Pulmonary artery endothelial cell (primary cell): ENCODE data around the gene B3GAT2. TPM values are rescaled to one million over a fixed set of nuclear protein-coding genes. Genes with fewer than 3 reads are reported as not detected.

ENCODE experiments used
- DNase-seq: peaks from one replicate; pipeline ENCODE4 v3.0.0-alpha.2; 2011; ENCODE audit warnings: low read depth, low spot score
- total RNA-seq: library from RNA; depleted of rRNA; stranded (reverse); fragments of >200 nt; gene quantifications from 2 replicates; pipeline ENCODE4 v1.2.3, GENCODE V29; 2014

Gene B3GAT2
- total RNA-seq, 1 donor from 2014 or later: not detected

DNA sequence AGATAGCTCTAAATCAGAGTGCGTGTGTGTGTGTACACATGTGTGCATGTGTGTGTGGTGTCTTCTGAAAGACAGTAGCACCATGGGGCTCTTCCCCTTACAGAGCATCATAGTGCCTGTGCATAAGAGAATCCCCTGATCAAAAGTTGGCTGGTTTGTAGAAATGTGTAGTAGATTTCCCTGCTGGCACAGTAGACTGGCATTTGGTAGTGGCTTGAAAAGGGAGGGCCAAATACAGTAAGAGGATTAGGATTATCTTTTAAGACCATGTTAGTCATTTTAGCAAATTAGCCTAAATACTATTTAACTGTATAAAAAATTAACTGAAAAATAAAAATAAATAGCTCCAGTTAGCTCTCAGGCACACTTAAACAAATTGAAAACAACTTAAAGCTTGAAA, 112.6 kb downstream of the B3GAT2 start:
- DNase-seq: no peak

DNA sequence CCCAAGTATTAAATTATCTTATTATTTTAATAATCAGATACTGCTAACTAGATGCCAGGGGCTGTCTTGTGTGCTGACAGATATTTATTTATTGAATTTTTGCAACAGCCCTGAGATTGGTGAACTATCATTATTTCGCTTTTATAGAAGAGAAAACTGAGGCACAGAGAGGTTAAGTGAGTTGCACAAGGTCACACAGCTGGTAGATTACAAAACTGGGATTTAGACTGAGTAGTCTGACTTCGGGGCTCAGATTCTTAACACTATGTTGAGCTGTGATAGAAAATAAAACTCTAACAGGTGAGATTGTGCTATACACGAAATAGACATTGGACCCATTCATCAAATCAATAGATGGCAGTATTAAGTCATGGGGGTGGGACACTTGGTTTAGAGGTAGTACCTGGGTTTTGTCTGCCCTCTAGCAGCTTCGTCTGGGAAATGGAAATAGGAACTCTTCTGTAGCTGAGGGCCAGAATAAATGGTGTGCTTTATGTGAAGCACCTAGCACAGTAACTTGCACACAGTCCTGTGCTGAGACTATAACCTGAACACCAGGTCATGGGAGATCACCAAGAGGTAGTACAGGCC, 113.4 kb downstream of the B3GAT2 start:
- DNase-seq: no peak

DNA sequence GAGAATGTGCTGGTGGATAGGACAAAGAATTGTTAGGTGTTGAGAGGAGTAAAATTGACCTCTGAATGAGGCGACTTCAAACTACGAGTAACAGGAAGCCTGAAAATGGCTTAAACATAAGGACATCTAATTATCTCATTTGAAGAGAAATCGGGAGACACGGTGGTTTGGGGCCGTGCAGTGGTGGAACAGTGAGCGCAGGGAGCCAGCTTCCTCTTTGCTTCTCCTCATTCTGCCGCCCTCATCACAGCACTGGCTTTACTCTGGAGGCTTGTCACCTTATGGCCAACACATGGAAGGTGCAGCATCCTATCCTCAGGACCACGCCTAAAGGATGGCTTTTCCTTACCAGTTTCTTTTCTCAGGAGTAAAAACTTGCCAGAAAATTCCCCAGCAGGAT, 114.3 kb downstream of the B3GAT2 start:
- DNase-seq: no peak

DNA sequence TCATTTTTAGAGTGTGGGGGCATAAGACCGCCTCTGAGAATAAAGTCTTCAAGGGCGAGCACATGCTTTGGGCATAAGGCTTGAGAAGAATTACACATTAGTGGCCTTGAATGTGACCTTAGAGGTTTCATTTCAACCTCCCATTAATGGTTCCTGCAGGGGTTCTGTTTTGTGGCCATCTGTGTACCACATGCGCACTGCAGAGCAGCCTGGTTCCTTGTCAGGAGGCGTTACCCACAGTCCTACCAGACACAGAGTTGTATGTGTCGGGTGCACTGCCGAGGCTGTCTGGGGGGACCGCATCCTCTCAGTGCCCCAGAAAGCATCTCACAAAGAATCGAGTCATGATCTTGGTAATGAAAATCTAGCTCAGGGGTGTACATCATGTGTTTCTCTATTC, 115.7 kb downstream of the B3GAT2 start:
- no peak for DNase-seq

DNA sequence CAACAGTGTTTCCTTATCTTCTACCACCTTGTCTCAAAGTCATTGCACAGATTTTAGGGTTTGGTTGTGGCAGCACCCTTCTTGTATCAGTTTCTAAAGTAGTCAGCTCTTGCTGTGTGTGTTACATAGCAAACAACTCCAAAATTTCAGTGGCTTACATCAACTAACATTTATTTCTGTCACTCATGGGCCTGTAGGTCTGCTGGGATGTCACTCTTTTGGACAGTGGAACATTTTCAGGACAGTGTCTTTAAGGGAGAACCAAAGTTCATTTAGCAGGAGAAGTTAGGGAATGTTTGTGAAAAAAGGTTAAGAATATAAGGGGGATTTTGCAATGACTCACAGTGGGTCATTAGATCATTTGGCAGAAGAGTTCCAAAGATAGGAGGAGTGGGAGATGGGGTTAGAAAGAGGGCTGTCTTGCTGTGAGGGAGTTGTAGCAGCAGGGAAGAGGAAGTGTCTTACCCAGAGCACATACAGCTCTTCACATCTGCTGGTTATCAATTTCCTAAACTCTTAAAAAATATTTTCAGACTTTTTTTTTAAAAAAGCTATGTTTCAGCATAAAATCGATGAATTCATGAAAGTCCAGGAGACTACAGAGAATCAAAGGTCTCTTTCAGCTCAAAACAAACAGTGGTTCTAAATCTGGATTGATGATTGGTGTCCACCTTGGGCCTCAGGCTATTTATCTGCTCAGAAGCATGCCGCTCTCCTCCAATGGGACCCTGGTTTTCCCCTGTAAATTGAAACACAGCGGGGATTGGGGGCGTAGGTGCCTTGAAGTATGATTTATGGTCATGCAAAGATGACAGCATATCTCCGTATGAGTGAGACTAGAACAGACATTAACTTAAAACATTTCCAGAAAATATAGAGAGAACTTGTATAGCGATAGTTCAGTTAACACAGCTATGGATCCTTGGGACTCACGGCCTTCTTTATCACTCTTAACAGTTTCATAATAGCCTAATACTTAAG, 117.3 kb downstream of the B3GAT2 start:
- no peak for DNase-seq

DNA sequence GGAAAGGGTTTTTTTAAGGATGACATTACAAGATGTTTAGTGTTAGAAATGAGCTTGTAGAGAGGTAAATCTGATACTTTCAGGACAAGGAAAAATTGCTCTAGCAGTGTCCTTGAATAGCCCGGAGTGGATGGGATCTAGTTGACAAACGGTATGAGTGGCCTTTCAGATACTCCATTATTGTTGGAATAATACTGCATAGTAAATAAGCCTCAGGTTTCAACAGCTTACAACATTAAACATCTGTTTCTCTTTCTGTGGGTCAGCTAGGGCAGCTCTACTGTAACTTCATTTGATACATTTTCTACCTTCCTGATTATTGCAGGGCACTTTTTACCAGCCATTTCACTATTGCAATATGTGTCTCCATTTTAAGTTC, 118.0 kb downstream of the B3GAT2 start:
- DNase-seq: no peak

DNA sequence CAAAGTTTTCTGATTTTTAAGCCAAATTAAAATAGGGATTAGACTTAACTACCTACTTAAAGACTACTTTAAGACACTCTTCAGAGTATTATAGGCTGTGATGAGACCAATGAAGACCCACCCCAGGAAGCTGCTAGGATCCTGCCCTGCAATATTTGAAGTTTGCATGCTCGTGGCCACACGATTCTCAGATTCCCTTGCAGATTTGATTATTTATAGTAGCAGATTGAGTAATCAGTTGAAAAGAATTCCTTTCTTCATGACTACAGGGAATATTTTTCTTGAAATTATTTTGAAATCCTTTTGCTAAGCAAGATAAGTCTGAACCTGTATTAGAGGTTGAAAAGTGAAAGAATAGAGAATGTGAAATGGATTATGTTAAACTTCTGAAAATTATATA, 122.3 kb downstream of the B3GAT2 start:
- no peak for DNase-seq

DNA sequence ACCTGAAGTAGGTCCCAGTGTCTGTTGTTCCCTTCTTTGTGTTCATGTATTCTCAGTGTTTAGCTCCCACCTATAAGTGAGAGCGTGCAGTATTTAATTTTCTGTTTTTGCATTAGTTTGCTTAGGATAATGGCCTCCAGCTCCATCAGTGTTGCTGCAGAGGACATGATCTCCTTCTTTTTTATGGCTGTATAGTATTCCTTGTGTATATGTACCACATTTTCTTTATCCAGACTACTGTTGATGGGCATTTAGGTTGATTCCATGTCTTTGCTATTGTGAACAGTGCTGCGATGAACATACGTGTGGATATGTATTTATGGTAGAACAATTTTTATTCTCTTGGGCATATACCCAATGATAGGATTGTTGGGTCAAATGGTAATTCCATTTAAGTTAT, 125.4 kb downstream of the B3GAT2 start:
- DNase-seq: no peak

DNA sequence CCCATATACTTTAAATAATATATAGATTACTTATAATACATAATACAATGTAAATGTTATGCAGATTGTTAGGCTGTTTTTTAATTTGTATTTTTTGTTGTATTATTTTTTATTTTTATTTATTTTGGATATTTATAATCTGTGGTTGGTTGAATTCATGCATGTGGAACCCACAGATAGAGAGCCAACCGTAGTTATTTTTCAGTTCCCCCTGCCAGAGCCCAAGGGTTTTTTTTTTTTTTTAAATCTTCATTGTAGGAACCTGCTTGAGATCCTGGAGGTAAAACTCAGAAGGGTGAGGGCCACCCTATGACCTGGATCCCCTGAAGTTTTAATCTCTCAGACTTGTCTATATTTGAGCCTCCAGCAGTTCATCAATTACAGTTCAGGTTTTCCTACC, 133.2 kb downstream of the B3GAT2 start:
- DNase-seq: no peak

DNA sequence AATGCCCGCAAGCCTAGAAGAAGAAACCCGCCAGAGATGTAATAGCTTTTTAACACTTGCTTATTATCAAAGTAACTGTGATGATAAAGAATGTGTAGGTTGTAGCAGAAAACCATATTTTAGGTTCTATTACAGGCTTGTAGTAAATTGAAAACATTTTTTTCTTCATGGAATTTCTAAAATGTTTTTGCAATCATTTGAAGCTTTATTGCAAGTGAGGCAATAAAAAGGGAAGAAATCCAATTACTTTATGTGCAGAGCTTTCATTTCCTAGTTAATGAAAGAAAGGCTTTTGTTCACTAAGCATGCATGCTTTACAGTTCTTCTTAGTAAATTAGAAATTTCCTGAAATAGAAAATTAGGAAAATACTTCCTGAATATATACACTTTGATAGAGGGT, 135.1 kb downstream of the B3GAT2 start:
- no peak for DNase-seq

DNA sequence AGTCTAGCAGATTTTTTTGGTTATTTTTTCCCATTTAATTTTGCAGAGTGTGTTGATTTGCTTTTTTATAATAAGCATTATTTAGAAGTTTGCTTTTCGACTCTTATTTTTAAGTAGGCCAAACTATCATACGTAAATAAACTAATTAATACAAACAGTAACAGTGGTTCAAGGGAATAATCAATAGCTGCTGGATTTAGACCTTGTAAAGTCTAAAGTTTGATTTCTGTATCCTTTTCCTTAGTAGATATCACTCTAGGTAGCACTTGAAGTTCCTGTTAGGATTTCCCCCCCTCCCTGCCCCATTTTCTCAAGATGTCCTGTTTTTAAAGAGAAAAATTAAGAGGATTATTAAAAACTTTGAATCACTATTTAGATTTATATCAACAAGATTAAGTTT, 136.1 kb downstream of the B3GAT2 start:
- no peak for DNase-seq

DNA sequence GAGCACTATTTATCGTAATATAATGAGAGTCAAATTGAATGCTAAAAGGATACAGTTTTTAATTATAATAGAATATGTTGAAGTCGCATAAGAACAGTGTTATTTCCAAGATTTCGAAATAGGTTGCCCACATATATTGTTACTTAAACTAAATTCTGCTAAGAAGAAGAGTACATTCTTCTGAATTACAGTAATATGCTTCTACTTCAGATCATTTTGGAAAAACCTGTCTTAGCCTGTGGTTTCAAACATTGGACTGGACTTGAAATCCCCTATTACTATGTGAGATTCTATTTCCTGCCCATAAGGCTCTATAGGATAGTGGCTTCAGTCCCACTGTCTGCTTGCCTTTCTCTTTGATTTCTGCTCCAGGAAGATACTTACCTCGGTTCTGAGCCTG, 137.2 kb downstream of the B3GAT2 start:
- DNase-seq: no peak

DNA sequence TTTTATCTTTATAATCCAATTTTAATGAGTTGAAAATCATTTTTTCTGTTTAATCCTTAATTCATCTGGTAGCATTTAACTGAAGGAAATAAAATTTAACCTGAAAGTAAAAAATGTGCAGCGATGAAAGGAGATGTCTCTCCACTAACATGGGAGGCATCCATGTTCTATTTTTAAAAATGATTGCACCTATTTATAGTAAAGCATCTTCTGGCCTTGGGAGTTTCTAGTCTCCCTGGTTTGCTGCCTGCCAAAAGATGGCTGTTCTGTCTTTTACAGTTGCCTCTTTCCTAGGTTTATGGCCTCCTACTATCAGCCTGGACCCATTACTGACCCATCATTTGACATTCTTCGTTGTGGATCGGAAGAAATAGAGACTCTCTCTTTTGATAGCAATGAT, 143.0 kb downstream of the B3GAT2 start:
- DNase-seq: no peak

DNA sequence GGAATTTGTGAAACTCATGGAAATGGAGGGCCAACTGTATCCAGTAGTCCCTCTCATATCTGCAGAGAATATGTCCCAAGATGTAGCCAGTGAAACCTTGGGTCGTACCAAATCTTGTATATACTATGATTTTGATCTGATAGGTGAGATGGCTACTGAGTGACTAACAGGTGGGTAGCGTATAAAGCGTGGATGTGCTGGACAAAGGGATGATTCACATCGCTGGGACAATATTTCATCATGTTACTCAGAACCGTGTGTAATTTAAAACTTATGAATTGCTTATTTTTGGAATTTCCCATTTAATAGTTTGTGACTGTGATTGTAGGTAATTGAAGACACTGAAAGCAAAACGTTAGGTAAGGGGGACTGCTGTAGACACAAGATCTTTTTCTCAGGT, 145.1 kb downstream of the B3GAT2 start:
- DNase-seq: no peak
